HEK293 (cell line): ENCODE results near the gene RALGAPA1.

Experiments used
- CTCF ChIA-PET: fragments of 350-600 bp; formaldehyde crosslinking; extraction: SDS; loops from one replicate; lab custom pipeline; 2021; ENCODE audit warnings: antibody characterized with exemption; lab: Yijun Ruan, JAX
- POLR2A ChIA-PET: fragments of 300-600 bp; formaldehyde crosslinking; extraction: SDS; loops from one replicate; lab custom pipeline; 2020; ENCODE audit warnings: antibody characterized with exemption, inconsistent platforms; lab: Yijun Ruan, JAX
- H3K27ac ChIP-seq: fragments of 200-500 bp; sonication (Bioruptor generic); 2 replicates; pipeline ENCODE4 v1.5.1; 2014; ENCODE audit warnings: low read depth, low read length, control low read depth, inconsistent platforms; ENCODE audit errors: extremely low read depth
- H3K36me3 ChIP-seq, 2 experiments: fragments of 200-500 bp in 1 of 2; sonication (Bioruptor generic) in 1 of 2; 1 replicate in 1 of 2; 2 replicates in 1 of 2; pipeline ENCODE4 v1.5.1; 2014 to 2017; ENCODE audit warnings: inconsistent platforms in 2 of 2, low read length in 2 of 2; ENCODE audit not compliant: control insufficient read depth in 2 of 2, insufficient read depth in 1 of 2
- H3K4me1 ChIP-seq: fragments of 200-500 bp; sonication (Bioruptor generic); 2 replicates; pipeline ENCODE4 v1.5.1; 2014; ENCODE audit warnings: mild to moderate bottlenecking, low read length, inconsistent platforms; ENCODE audit not compliant: control insufficient read depth, insufficient read depth
- H3K4me3 ChIP-seq: 2 replicates; pipeline ENCODE4 v1.5.1; 2011; ENCODE audit warnings: low read depth, mild to moderate bottlenecking, control low read depth, low read length, moderate library complexity
- H3K9me3 ChIP-seq: fragments of 200-500 bp; sonication (Bioruptor generic); 2 replicates; pipeline ENCODE4 v1.5.1; 2014; ENCODE audit warnings: low read depth, low read length, inconsistent platforms; ENCODE audit not compliant: control insufficient read depth, insufficient read depth
- GLI2 ChIP-seq: fragments of 450-650 bp; formaldehyde crosslinking; IDR thresholded peaks from 2 replicates; pipeline ENCODE4; 2017; ENCODE audit warnings: missing biosample characterization, missing genetic modification characterization, low read depth, borderline replicate concordance
- GLIS1 ChIP-seq: fragments of 450-650 bp; formaldehyde crosslinking; IDR thresholded peaks from 2 replicates; pipeline ENCODE4 v1.5.1; 2016; ENCODE audit warnings: missing biosample characterization, missing genetic modification characterization
- HOXD13 ChIP-seq: sonication (generic); formaldehyde crosslinking; IDR thresholded peaks from 2 replicates; pipeline ENCODE4 v1.8.0; 2022; ENCODE audit warnings: missing genetic modification reagents, borderline replicate concordance
- KLF16 ChIP-seq: fragments of 450-650 bp; formaldehyde crosslinking; IDR thresholded peaks from 2 replicates; pipeline ENCODE4 v1.5.1; 2017; ENCODE audit warnings: missing biosample characterization, missing genetic modification characterization
- KLF9 ChIP-seq: fragments of 450-650 bp; formaldehyde crosslinking; IDR thresholded peaks from 2 replicates; pipeline ENCODE4 v1.5.1; 2016; ENCODE audit warnings: missing biosample characterization, missing genetic modification characterization, low read depth
- OVOL3 ChIP-seq: fragments of 450-650 bp; formaldehyde crosslinking; IDR thresholded peaks from 2 replicates; pipeline ENCODE4 v1.5.1; 2016; ENCODE audit warnings: missing biosample characterization, missing genetic modification characterization
- WT1 ChIP-seq: fragments of 450-650 bp; formaldehyde crosslinking; IDR thresholded peaks from 2 replicates; pipeline ENCODE4 v1.5.1; 2016; ENCODE audit warnings: missing biosample characterization, missing genetic modification characterization
- YY1 ChIP-seq: fragments of 450-650 bp; formaldehyde crosslinking; IDR thresholded peaks from 2 replicates; pipeline ENCODE4 v1.5.1; 2018; ENCODE audit warnings: missing biosample characterization, missing genetic modification characterization
- ZBTB8A ChIP-seq: fragments of 450-650 bp; formaldehyde crosslinking; IDR thresholded peaks from 2 replicates; pipeline ENCODE4 v1.5.1; 2016; ENCODE audit warnings: missing biosample characterization, missing genetic modification characterization
- ZNF133 ChIP-seq: fragments of 450-650 bp; formaldehyde crosslinking; IDR thresholded peaks from 2 replicates; pipeline ENCODE4 v1.5.1; 2016; ENCODE audit warnings: missing biosample characterization, missing genetic modification characterization
- ZNF202 ChIP-seq: fragments of 450-650 bp; formaldehyde crosslinking; IDR thresholded peaks from 2 replicates; pipeline ENCODE4 v1.5.1; 2016; ENCODE audit warnings: missing biosample characterization, missing genetic modification characterization, borderline replicate concordance
- ZNF623 ChIP-seq: fragments of 450-650 bp; formaldehyde crosslinking; IDR thresholded peaks from 2 replicates; pipeline ENCODE4 v1.5.1; 2016; ENCODE audit warnings: missing biosample characterization, missing genetic modification characterization
- ZNF664 ChIP-seq: fragments of 450-650 bp; formaldehyde crosslinking; IDR thresholded peaks from 2 replicates; pipeline ENCODE4 v1.5.1; 2016; ENCODE audit warnings: missing biosample characterization, missing genetic modification characterization
- ZNF791 ChIP-seq: fragments of 450-650 bp; formaldehyde crosslinking; IDR thresholded peaks from 2 replicates; pipeline ENCODE4 v1.5.1; 2016; ENCODE audit warnings: missing biosample characterization, missing genetic modification characterization
- TF ChIP-seq, protein P1 (sequence below): fragments of 450-650 bp; formaldehyde crosslinking; IDR thresholded peaks from 2 replicates; pipeline ENCODE4 v1.5.1; 2016; ENCODE audit warnings: missing biosample characterization, missing genetic modification characterization
- TF ChIP-seq, protein P2 (sequence below): fragments of 450-650 bp; formaldehyde crosslinking; IDR thresholded peaks from 2 replicates; pipeline ENCODE4 v1.5.1; 2016; ENCODE audit warnings: missing biosample characterization, missing genetic modification characterization
- TF ChIP-seq, protein P3 (sequence below): fragments of 450-650 bp; formaldehyde crosslinking; IDR thresholded peaks from 2 replicates; pipeline ENCODE4 v1.5.1; 2016; ENCODE audit warnings: missing biosample characterization, missing genetic modification characterization
- TF ChIP-seq, protein P4 (sequence below): fragments of 450-650 bp; formaldehyde crosslinking; IDR thresholded peaks from 2 replicates; pipeline ENCODE4 v1.5.1; 2016; ENCODE audit warnings: missing biosample characterization, missing genetic modification characterization
- TF ChIP-seq, protein P5 (sequence below): fragments of 450-650 bp; formaldehyde crosslinking; IDR thresholded peaks from 2 replicates; pipeline ENCODE4 v1.5.1; 2016; ENCODE audit warnings: missing biosample characterization, missing genetic modification characterization
- TF ChIP-seq, protein P6 (sequence below): fragments of 450-650 bp; formaldehyde crosslinking; IDR thresholded peaks from 2 replicates; pipeline ENCODE4 v1.5.1; 2016; ENCODE audit warnings: missing biosample characterization, missing genetic modification characterization

The RALGAPA1 gene

DNA sequence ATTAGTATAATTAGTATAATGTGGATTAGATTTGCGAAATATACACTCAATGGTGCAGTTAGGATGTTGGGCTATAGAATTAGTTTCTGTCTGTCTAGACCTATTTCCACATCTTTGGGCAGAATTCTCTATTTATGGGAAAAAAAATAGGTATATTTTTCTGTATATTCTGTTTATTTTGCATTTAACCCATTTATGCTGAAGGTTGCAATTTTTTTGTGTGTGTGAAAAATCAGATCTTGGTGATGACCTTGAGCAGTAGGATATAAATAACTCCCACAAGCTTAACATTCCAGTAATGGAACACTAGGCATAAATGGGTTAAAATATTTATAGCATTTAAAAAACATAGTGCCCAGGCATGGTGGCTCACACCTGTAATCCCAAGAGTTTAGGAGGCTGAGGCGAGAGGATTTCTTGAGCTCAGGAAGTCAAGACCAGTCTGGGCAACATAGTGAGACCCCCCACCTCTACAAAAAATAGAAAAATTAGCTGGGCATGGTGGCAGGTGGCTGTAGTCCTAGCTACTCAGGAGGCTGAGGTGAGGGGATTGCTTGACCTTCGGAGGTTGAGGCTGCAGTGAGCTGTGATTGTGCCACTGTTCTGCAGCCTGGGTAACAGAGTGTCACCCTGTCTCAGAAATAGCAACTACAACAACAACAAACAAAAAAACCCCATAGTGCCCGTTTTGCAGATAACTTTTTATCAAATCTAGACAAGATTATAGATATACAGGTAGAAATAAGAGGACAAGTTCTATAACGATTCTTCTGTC, 26.3 kb upstream of the RALGAPA1 start:
- Histone ChIP-seq H3K4me3 (no peak overlapping the region), H3K4me1 (no peaks in the 10 kb centered on the region)
- no peak for TF ChIP-seq ZBTB8A (tag by site-specific recombination)
- TF ChIP-seq, protein P1, sequence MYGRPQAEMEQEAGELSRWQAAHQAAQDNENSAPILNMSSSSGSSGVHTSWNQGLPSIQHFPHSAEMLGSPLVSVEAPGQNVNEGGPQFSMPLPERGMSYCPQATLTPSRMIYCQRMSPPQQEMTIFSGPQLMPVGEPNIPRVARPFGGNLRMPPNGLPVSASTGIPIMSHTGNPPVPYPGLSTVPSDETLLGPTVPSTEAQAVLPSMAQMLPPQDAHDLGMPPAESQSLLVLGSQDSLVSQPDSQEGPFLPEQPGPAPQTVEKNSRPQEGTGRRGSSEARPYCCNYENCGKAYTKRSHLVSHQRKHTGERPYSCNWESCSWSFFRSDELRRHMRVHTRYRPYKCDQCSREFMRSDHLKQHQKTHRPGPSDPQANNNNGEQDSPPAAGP (tag by site-specific recombination) = no peak
- no peak for TF ChIP-seq ZNF791 (tag by site-specific recombination)
- no peak for TF ChIP-seq GLI2 (tag by site-specific recombination)
- TF ChIP-seq GLIS1 = no peak
- TF ChIP-seq ZNF133 (tag by site-specific recombination) = no peak
- TF ChIP-seq, protein P2, sequence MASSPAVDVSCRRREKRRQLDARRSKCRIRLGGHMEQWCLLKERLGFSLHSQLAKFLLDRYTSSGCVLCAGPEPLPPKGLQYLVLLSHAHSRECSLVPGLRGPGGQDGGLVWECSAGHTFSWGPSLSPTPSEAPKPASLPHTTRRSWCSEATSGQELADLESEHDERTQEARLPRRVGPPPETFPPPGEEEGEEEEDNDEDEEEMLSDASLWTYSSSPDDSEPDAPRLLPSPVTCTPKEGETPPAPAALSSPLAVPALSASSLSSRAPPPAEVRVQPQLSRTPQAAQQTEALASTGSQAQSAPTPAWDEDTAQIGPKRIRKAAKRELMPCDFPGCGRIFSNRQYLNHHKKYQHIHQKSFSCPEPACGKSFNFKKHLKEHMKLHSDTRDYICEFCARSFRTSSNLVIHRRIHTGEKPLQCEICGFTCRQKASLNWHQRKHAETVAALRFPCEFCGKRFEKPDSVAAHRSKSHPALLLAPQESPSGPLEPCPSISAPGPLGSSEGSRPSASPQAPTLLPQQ (tag by site-specific recombination) = no peak
- no peak for TF ChIP-seq YY1 (tag by site-specific recombination)
- TF ChIP-seq ZNF623 = no peak
- TF ChIP-seq, protein P3, sequence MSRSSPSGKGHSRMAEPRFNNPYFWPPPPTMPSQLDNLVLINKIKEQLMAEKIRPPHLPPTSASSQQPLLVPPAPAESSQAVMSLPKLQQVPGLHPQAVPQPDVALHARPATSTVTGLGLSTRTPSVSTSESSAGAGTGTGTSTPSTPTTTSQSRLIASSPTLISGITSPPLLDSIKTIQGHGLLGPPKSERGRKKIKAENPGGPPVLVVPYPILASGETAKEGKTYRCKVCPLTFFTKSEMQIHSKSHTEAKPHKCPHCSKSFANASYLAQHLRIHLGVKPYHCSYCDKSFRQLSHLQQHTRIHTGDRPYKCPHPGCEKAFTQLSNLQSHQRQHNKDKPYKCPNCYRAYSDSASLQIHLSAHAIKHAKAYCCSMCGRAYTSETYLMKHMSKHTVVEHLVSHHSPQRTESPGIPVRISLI (tag by site-specific recombination) = no peak
- TF ChIP-seq ZNF664 = no peak
- no peak for TF ChIP-seq KLF9
- TF ChIP-seq, protein P4, sequence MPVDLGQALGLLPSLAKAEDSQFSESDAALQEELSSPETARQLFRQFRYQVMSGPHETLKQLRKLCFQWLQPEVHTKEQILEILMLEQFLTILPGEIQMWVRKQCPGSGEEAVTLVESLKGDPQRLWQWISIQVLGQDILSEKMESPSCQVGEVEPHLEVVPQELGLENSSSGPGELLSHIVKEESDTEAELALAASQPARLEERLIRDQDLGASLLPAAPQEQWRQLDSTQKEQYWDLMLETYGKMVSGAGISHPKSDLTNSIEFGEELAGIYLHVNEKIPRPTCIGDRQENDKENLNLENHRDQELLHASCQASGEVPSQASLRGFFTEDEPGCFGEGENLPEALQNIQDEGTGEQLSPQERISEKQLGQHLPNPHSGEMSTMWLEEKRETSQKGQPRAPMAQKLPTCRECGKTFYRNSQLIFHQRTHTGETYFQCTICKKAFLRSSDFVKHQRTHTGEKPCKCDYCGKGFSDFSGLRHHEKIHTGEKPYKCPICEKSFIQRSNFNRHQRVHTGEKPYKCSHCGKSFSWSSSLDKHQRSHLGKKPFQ (tag by site-specific recombination) = no peak
- no peak for TF ChIP-seq OVOL3
- no peak for TF ChIP-seq WT1 (tag by site-specific recombination)
- TF ChIP-seq KLF16 (tag by site-specific recombination) = no peak
- TF ChIP-seq, protein P5, sequence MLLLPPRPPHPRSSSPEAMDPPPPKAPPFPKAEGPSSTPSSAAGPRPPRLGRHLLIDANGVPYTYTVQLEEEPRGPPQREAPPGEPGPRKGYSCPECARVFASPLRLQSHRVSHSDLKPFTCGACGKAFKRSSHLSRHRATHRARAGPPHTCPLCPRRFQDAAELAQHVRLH (tag by site-specific recombination) = no peak
- TF ChIP-seq HOXD13 = no peak
- TF ChIP-seq, protein P6, sequence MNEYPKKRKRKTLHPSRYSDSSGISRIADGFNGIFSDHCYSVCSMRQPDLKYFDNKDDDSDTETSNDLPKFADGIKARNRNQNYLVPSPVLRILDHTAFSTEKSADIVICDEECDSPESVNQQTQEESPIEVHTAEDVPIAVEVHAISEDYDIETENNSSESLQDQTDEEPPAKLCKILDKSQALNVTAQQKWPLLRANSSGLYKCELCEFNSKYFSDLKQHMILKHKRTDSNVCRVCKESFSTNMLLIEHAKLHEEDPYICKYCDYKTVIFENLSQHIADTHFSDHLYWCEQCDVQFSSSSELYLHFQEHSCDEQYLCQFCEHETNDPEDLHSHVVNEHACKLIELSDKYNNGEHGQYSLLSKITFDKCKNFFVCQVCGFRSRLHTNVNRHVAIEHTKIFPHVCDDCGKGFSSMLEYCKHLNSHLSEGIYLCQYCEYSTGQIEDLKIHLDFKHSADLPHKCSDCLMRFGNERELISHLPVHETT = no peak
- TF ChIP-seq ZNF202 (tag by site-specific recombination) = no peak
- TF ChIP-seq, all 188 proteins: peak for 0
- Histone ChIP-seq H3K36me3 (peaks cover 55 to 67% of the 10 kb centered on the region in 2 experiments), H3K9me3 (no peaks in the 10 kb centered on the region), H3K27ac (no peak overlapping the region)
- POLR2A ChIA-PET = interaction anchor here (2.2 kb wide), 1 partner anchor 9 kb away, joined by 14 read pairs; the partner anchor contains the start of gene BRMS1L
- CTCF ChIA-PET = interaction anchor here (0.6 kb wide), 1 partner anchor 610 kb away, joined by 4 read pairs; no protein-coding TSS in a partner anchor
